OCI-LY7 (cell line): ENCODE measurements around the gene SETD4.

ENCODE experiments used
- CTCF ChIP-seq: fragments of 200-600 bp; sonication (generic); conservative IDR thresholded peaks from 2 replicates; pipeline ENCODE4 v1.5.1; 2014; ENCODE audit warnings: mild to moderate bottlenecking, antibody characterized with exemption, low read length, moderate library complexity, mixed read lengths
- EZH2phosphoT487 ChIP-seq: fragments of 200-600 bp; sonication (generic); IDR thresholded peaks from 2 replicates; pipeline ENCODE4 v1.6.1; 2018; ENCODE audit warnings: low read depth, borderline replicate concordance, mild to moderate bottlenecking, mixed run types, antibody characterized with exemption, low read length, moderate library complexity, mixed read lengths

GRCh38 chr21:36003776-36004175, 56.5 kb downstream of the SETD4 start:
- TF ChIP-seq CTCF: no peak
- TF ChIP-seq EZH2phosphoT487: no peak
